Activated CD4-positive, alpha-beta T cell treated with anti-CD3 and anti-CD28 coated beads for 4 hours (primary cell): ENCODE measurements around the gene SULF2.
"Not testable (repeated sequence)": the region's sequence is repeated elsewhere in the genome, so short reads cannot be mapped to it uniquely, and the experiment has no call there.

Experiments
- DNase-seq, 2 donors: peaks; one replicate each; pipeline ENCODE4 v3.0.0-alpha.2; 2020

The SULF2 gene

DNA sequence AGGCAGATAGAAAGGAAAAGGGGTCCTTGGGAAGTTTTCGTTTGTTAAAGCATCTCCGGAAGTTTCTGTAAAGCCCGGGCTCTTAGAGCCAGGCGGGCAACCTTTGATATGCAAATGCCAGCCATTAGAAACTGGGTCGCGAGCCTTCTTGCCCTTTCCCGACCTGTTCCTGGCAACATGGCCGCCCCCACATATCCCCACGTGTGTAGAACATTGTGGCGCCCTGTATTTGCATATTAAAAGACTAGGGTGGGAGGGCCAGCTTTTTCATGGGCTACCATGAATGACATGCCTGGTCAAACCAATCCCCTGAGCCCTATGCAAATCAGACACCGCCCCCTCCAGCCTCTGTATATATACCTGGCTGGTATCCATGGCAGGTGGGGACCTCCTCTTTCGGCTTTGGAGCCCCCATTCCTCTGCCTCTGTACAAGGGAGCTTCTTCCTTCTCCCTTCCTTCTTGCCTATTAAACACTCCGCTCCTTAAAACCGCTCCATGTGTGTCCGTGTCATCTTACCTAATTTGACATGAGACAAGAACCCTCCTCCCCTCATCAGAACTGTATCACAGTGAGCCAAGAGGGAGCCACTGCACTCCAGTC is 19.0 kb upstream of the SULF2 start:
- DNase-seq, result not testable (repeated sequence)

- DNase-seq, result no peak
These were observed 17.7 kb upstream of the SULF2 start for GRCh38 chr20:47802975-47803374.

DNA sequence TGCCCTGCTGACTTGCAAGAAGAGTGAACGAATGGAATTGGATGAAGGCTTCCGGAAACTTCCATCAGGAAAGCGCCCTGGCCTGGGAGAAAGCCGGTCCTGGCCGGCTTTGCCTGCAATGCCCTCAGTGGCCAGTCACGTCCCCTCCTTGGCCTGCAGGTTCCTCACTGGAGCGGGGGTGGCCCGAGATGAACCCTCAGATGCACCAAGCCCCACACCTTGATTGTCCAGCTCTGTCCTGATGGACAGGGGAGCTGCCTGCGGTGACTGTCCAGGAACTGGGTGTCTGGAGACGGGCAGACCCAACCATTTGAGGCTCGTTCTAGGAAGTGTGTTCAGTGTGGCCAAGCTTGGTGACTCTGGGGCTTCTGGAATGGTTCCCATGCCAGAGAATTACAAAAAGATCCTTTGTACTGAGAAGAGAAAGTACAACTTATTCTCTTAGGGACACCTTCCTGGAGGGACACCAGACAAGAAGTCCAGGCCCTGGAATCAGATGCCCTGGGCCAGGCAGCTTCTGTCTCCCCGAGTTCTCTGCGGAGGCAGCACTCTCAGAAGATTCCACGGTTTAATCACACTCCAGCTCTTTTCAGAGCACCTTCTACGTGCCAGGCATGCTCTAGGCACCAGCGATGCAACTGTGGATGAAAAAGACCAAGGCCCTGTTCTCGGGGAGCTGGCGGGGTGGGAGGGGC is 17.1 kb upstream of the SULF2 start:
- no peak for DNase-seq

- no peak for DNase-seq
These were observed 16.5 kb upstream of the SULF2 start for GRCh38 chr20:47801759-47802158.

DNA sequence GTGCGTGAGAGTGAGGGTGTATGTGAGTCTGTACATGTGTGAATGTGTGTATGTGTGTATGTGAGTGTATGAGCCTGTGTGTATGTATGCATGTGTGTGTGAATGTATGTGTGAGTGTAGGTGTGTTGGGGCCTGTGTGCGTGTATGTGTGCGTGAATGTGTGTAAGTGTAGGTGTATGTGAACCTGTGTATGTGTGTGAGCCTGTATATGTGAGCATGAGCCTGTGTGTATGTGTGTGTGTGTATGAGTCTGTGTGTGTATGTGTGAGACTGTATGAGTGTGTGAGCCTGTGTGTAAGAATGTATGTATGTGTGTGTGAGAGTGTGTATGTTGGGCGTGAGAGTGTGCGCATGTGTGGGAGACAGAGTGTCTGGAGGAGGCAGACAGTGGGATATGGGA is 15.8 kb upstream of the SULF2 start:
- no peak for DNase-seq

- DNase-seq, result no peak
These were observed 15.3 kb upstream of the SULF2 start for GRCh38 chr20:47800623-47801022.

- DNase-seq, result no peak
These were observed 13.9 kb upstream of the SULF2 start for GRCh38 chr20:47799116-47799715.

DNA sequence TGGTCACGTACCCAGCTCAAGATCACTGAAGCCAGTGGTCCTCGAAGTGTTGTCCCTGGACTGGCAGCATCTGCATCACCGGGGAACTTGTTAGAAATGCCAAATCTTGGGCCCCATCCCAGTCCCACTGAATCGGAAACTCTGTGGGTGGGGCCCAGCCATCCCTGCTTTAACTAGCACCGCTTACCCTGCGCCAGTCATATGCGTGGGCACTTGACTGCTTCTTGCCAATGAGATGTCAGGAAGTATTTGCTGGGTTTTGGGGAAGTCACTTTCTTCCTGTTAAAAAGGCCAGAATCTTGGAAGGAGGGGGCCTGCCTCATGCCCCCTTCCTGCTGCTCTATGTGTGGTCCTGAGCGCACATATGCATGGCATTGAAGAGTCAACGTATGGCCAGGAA is 11.7 kb upstream of the SULF2 start:
- no peak for DNase-seq

DNA sequence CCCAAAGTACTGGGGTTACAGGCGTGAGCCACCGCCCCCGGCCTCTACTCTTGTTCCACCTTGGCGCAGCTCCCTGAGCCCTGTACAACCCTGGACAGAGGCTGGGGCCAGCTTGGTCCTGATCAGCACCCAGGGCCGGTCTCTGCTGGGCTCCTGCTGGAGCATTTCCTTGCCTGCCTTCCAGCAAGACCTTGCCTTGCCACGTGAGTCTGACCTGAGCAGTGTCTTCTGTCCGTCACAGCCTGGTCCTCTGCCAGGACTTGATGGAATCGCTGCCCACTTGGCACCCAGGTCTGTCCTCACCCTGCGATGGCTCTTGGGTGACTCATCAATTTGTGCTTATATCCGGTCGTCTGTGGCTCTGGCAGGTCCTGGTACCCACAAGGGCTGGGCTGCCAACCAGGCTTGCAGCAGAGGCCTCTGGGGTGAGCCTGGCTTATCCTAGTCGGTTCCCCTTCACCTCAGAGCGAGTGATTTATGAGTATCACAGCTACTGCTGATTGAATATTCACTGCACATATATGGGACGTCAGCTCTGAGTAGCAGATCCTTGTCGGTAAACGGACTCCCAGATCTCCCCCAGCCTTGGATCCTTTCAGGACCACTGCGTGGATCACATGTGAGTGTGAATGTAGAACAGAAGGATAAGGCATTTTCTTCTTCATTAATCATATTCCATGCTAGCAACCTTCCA is 10.1 kb upstream of the SULF2 start:
- no peak for DNase-seq

- DNase-seq, result not testable (repeated sequence)
These were observed 9.0 kb upstream of the SULF2 start for GRCh38 chr20:47794264-47794663.

GRCh38 chr20:47792021-47792618 is 6.8 kb upstream of the SULF2 start:
- no peak for DNase-seq

GRCh38 chr20:47791084-47791599 is 5.9 kb upstream of the SULF2 start:
- DNase-seq, result no peak

DNA sequence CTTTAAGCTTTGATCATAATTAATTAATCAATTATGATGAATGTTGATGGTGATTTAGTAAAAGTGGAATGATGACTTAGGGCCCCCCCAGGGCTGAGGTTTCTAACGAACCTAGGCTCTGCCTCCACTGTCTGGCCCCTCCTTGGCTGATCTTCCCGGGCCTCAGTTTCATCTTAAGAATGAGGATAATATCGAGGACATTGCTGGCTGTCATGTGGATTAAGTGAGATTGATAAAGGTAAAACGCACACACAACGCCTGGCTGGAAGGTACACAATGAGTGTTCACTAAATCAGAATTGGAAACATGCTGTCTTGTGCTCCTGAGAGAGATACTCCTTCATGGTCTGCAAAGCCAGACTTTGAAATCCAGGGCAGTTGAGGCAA is 5.3 kb upstream of the SULF2 start:
- no peak for DNase-seq

DNA sequence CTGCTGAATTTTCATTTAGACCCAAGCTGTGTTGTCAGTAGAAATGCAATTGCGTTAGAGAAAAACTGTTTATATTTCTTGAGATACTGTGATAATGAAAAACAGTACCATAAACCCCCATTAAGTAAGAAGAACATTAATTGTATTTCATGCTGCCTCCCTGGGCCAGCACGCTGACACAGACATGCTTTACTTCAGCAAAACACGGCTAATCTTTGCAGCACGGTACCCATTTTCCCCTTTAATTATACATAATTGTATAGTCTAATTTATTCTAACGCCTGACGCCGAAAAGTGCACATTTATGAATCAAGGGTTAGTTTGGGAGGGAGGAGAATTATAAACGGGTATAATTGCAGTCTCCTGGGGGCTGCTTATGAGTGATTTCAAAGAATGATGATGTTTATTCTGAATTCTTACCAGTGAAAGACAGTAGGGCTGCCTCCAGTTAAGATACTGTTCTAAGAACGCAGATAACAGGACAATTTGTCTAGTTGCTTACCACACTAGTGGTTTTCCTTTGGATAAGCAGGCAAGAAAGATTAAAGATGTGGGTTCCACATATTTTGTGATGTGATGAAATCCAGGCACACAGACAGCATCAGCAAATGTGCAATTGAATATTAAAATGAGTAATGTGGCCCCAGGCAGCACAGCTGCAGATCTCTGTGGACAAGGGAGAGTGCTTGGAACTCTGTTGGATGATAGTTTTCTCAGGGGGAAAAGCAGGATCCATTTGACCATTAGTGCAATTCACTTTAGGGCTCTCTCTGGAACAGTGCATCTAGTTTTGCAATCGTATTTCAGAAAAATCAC is 4.7 kb upstream of the SULF2 start:
- DNase-seq, result no peak

GRCh38 chr20:47789081-47789763 is 3.9 kb upstream of the SULF2 start:
- no peak for DNase-seq

- DNase-seq, result no peak
These were observed 3.4 kb upstream of the SULF2 start for GRCh38 chr20:47788741-47789080.

DNA sequence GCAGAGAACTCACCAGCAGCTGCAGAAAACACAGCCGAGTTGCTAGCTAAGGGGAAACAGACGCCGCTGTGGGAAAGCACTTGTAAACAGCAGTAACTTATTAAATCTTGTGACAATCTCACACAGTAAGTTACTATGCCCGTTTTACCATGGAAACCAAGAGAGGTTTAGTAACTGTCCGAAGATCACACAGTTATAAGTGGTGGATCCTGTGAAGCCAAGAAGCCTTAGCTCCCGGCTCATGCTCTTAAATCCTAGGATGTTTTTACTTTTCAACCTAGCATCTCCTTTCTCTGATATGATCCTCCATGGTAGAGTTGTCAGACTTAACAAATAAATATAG is 1.5 kb upstream of the SULF2 start:
- no peak for DNase-seq

- DNase-seq, result no peak
These were observed 828 bp upstream of the SULF2 start for GRCh38 chr20:47785854-47786764.

DNA sequence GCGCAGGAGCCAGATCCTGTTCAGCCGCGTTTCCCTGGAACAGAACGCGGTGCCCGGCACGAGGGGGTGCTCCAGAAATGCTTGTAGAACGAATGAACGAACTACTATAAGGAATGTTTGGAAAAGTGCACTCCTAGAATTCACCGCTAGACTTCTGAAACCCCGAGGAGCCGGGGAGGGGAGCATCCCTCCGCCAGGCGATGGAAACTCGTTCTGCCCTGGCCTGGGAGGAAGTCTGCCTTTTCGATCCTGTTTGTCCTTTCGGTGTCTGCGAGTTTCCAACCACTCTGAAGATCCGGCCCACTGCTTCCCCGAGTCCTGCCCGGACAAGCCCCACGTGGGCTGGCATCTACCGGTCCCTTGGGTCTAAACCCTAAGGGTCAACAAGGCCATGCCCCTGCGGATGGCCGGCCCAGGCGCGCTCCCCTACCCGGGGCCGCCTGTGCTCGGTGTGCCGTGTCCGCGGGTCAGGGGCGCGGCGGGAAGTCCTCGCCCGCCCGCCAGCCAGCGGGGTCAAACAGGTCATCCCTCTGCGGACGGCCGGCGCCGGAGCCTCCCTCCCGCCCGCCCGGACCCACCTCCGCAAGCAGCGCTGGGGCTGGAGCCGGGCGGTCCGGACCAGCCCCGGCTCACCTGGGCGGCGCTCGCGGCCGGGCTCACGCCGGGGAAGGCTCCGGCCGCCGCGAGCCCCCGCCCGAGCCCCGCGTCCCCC is 526 bp downstream of the SULF2 start:
- DNase-seq, result no peak
